Prostate gland (tissue), 2 donors: Measurements from ENCODE around the gene CADPS.

Experiments
- POLR2A ChIP-seq: fragments of 450-650 bp; IDR thresholded peaks from one replicate; pipeline ENCODE4 v1.6.1; 2016; ENCODE audit warnings: antibody characterized with exemption, mild to moderate bottlenecking
- POLR2AphosphoS5 ChIP-seq: sonication (generic); formaldehyde crosslinking; IDR thresholded peaks from one replicate; pipeline ENCODE4 v1.6.1; 2017; ENCODE audit warnings: antibody characterized with exemption
- TF ChIP-seq, protein P1 (sequence below), 4 experiments: fragments of 200-600 bp in 2 of 4; fragments of 450-650 bp in 2 of 4; sonication (generic) in 2 of 4; IDR thresholded peaks; 1 replicate in 3 of 4; 2 replicates in 1 of 4; pipeline ENCODE4 v1.5.1; 2016 to 2019; ENCODE audit warnings: antibody characterized with exemption in 4 of 4, mild to moderate bottlenecking in 2 of 4, moderate library complexity in 2 of 4

DNA sequence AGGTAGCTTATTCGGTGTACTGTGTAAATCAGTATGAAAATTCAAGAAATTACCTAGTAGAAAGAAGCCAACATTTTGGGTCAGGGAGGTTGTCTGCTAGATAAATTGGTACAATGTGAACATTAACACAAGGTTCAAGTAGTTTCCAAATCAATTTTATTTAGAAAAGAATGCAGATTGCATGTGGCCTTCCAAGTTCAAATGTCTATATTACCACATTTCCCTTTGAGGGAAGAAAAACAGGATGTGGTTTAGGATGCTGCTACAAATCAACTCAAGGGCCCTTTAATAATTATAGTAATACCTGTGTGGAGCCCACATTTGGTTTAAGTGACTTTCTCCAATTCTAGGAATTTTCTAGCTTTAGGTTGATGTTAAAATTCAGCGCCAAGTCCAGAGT is 57.5 kb downstream of the CADPS start:
- TF ChIP-seq, protein P1, sequence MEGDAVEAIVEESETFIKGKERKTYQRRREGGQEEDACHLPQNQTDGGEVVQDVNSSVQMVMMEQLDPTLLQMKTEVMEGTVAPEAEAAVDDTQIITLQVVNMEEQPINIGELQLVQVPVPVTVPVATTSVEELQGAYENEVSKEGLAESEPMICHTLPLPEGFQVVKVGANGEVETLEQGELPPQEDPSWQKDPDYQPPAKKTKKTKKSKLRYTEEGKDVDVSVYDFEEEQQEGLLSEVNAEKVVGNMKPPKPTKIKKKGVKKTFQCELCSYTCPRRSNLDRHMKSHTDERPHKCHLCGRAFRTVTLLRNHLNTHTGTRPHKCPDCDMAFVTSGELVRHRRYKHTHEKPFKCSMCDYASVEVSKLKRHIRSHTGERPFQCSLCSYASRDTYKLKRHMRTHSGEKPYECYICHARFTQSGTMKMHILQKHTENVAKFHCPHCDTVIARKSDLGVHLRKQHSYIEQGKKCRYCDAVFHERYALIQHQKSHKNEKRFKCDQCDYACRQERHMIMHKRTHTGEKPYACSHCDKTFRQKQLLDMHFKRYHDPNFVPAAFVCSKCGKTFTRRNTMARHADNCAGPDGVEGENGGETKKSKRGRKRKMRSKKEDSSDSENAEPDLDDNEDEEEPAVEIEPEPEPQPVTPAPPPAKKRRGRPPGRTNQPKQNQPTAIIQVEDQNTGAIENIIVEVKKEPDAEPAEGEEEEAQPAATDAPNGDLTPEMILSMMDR (IDR thresholded peaks at IDR 0.05) = no peak
- TF ChIP-seq POLR2A = no peak
- no peak for TF ChIP-seq POLR2AphosphoS5
